GM21717 (cell line): Measurements from ENCODE around the gene ZSWIM6.

Experiments used
- ATAC-seq: cut with Tn5 transposase; IDR thresholded peaks from one replicate; pipeline ENCODE4 v1.9.1; 2021; ENCODE audit warnings: mild to moderate bottlenecking, moderate library complexity; ENCODE audit not compliant: unreplicated experiment

The ZSWIM6 gene

GRCh38 chr5:61357745-61358144, 25.7 kb downstream of the ZSWIM6 start:
- ATAC-seq: no peak

GRCh38 chr5:61362796-61363368, 30.8 kb downstream of the ZSWIM6 start:
- no peak for ATAC-seq

- no peak for ATAC-seq
These were observed 31.5 kb downstream of the ZSWIM6 start for GRCh38 chr5:61363401-61364114.

- no peak for ATAC-seq
These were observed 34.6 kb downstream of the ZSWIM6 start for GRCh38 chr5:61366497-61367240.

- ATAC-seq: no peak
These were observed 38.4 kb downstream of the ZSWIM6 start for GRCh38 chr5:61370506-61370905.

- no peak for ATAC-seq
These were observed 39.4 kb downstream of the ZSWIM6 start for GRCh38 chr5:61371474-61371873.

GRCh38 chr5:61379677-61380076, 47.6 kb downstream of the ZSWIM6 start:
- ATAC-seq: no peak

GRCh38 chr5:61381968-61382367, 49.9 kb downstream of the ZSWIM6 start:
- ATAC-seq: no peak

- ATAC-seq: no peak
These were observed 53.6 kb downstream of the ZSWIM6 start for GRCh38 chr5:61385627-61386026.

- ATAC-seq: no peak
These were observed 54.2 kb downstream of the ZSWIM6 start for GRCh38 chr5:61386045-61386800.

- no peak for ATAC-seq
These were observed 57.6 kb downstream of the ZSWIM6 start for GRCh38 chr5:61389609-61390008.

- ATAC-seq: no peak
These were observed 62.1 kb downstream of the ZSWIM6 start for GRCh38 chr5:61394078-61394704.

- ATAC-seq: no peak
These were observed 62.7 kb downstream of the ZSWIM6 start for GRCh38 chr5:61394793-61395192.

GRCh38 chr5:61397238-61397637, 65.2 kb downstream of the ZSWIM6 start:
- ATAC-seq: no peak

GRCh38 chr5:61397937-61398336, 65.9 kb downstream of the ZSWIM6 start:
- ATAC-seq: no peak

GRCh38 chr5:61398440-61398839, 66.4 kb downstream of the ZSWIM6 start:
- ATAC-seq: no peak

GRCh38 chr5:61399679-61400078, 67.6 kb downstream of the ZSWIM6 start:
- ATAC-seq: no peak

GRCh38 chr5:61401726-61402125, 69.7 kb downstream of the ZSWIM6 start:
- ATAC-seq: no peak

- no peak for ATAC-seq
These were observed 70.3 kb downstream of the ZSWIM6 start for GRCh38 chr5:61402244-61402823.
